K562 (cell line): ENCODE measurements around the gene C1QTNF12. TPM values are rescaled to one million over a fixed set of nuclear protein-coding genes. Genes with fewer than 3 reads are reported as not detected.

ENCODE experiments used
- BCL6 ChIP-seq: fragments of 250-450 bp; sonication (Bioruptor Pico); IDR thresholded peaks from 2 replicates; pipeline ENCODE4 v1.4.0; 2020
- BRD9 ChIP-seq: fragments of 450-650 bp; IDR thresholded peaks from 2 replicates; pipeline ENCODE4 v1.6.1; 2018; ENCODE audit warnings: low read depth; ENCODE audit not compliant: partially characterized antibody
- CEBPG ChIP-seq, 3 experiments: fragments of 200-800 bp in 1 of 3; sonication (Bioruptor generic) in 1 of 3; sonication (generic) in 1 of 3; formaldehyde crosslinking in 1 of 3; IDR thresholded peaks in 2 of 3; conservative IDR thresholded peaks in 1 of 3; 2 replicates each; pipeline versions ENCODE4 v1.6.1 to v1.8.0; 2016 to 2022; ENCODE audit warnings: missing compliant biosample characterization in 2 of 3, missing genetic modification characterization in 2 of 3, mild to moderate bottlenecking in 1 of 3, missing genetic modification reagents in 1 of 3
- CTBP1 ChIP-seq: fragments of 450-650 bp; IDR thresholded peaks from 2 replicates; pipeline ENCODE4 v1.6.1; 2016; ENCODE audit warnings: borderline replicate concordance
- GATAD2B ChIP-seq: fragments of 450-650 bp; IDR thresholded peaks from 2 replicates; pipeline ENCODE4 v1.6.1; 2017; ENCODE audit warnings: mild to moderate bottlenecking, borderline replicate concordance
- GTF2F1 ChIP-seq: IDR thresholded peaks from 2 replicates; pipeline ENCODE4 v1.6.1; 2011; ENCODE audit warnings: low read depth, low read length, improper control_type of control experiment
- HCFC1 ChIP-seq: IDR thresholded peaks from 2 replicates; pipeline ENCODE4 v1.6.1; 2012; ENCODE audit warnings: low read depth, low read length, improper control_type of control experiment
- MAZ ChIP-seq, 2 experiments: fragments of 450-650 bp in 1 of 2; sonication (generic) in 1 of 2; formaldehyde crosslinking; IDR thresholded peaks in 1 of 2; conservative IDR thresholded peaks in 1 of 2; 2 replicates each; pipeline versions ENCODE4 v1.4.0 to v1.5.0; 2020; ENCODE audit warnings: mild to moderate bottlenecking in 1 of 2, missing genetic modification reagents in 1 of 2
- MTA2 ChIP-seq: fragments of 450-650 bp; IDR thresholded peaks from 2 replicates; pipeline ENCODE4 v1.6.1; 2016; ENCODE audit warnings: low read depth
- MTA3 ChIP-seq: fragments of 450-650 bp; formaldehyde crosslinking; IDR thresholded peaks from 2 replicates; pipeline ENCODE4 v1.6.1; 2017; ENCODE audit warnings: mild to moderate bottlenecking, borderline replicate concordance
- NRF1 ChIP-seq, 2 experiments: fragments of 450-650 bp; IDR thresholded peaks in 1 of 2; conservative IDR thresholded peaks in 1 of 2; 2 replicates each; pipeline ENCODE4 v1.6.1; 2014; ENCODE audit warnings: mild to moderate bottlenecking in 2 of 2
- RB1 ChIP-seq: fragments of 450-650 bp; IDR thresholded peaks from 2 replicates; pipeline ENCODE4 v1.6.1; 2017; ENCODE audit warnings: low read depth, mild to moderate bottlenecking
- RHOXF2B ChIP-seq: fragments of 250-450 bp; sonication (Bioruptor Pico); conservative IDR thresholded peaks from 2 replicates; pipeline ENCODE4 v1.5.1; 2021
- SMAD2 ChIP-seq: fragments of 150-350 bp; IDR thresholded peaks from 2 replicates; pipeline ENCODE4 v1.6.1; 2014; ENCODE audit warnings: low read depth, mild to moderate bottlenecking, low read length
- SMC3 ChIP-seq: conservative IDR thresholded peaks from 2 replicates; pipeline ENCODE4 v1.6.1; 2011; ENCODE audit warnings: low read depth, low read length, improper control_type of control experiment; ENCODE audit not compliant: insufficient read depth
- TFAM ChIP-seq: fragments of 250-450 bp; sonication (Bioruptor Pico); conservative IDR thresholded peaks from 2 replicates; pipeline ENCODE4 v1.5.0; 2021; ENCODE audit warnings: mild to moderate bottlenecking, moderate library complexity
- YY1 ChIP-seq, 3 experiments: IDR thresholded peaks; 2 replicates each; pipeline ENCODE4 v1.6.1; 2011; ENCODE audit warnings: low read length in 2 of 3, mild to moderate bottlenecking in 2 of 3, moderate library complexity in 2 of 3, borderline replicate concordance in 1 of 3, control low read depth in 1 of 3, low read depth in 1 of 3; ENCODE audit not compliant: insufficient read depth in 3 of 3, insufficient replicate concordance in 2 of 3, control insufficient read depth in 1 of 3, insufficient read length in 1 of 3; ENCODE audit errors: extremely low read depth in 1 of 3
- ZC3H11A ChIP-seq: IDR thresholded peaks from 2 replicates; pipeline ENCODE4 v1.6.1; 2012; ENCODE audit warnings: low read depth, low read length, improper control_type of control experiment
- ZNF143 ChIP-seq: sonication (generic); formaldehyde crosslinking; IDR thresholded peaks from 2 replicates; pipeline ENCODE4 v1.9.0; 2022; ENCODE audit warnings: mild to moderate bottlenecking, missing genetic modification reagents
- polyA plus RNA-seq, 8 experiments: library from polyadenylated mRNA; depleted of rRNA in 4 of 8; stranded (reverse) in 5 of 8; unstranded in 3 of 8; fragments of >200 nt; fragmentation: Nextera tagmentation in 2 of 8; fragmentation: Illumina TruSeq in 1 of 8; extraction: Ambion mirVana in 2 of 8; extraction: Trizol in 1 of 8; gene quantifications; 2 replicates each; pipeline versions ENCODE4 v1.2.1 to v1.2.3, GENCODE V29; 2011 to 2014; ENCODE audit warnings: inconsistent platforms in 1 of 8, missing spikeins in 1 of 8
- total RNA-seq, 7 experiments: library from RNA; depleted of rRNA in 6 of 7; stranded (reverse); fragments of >200 nt in 6 of 7; fragmentation: Illumina TruSeq in 2 of 7; extraction: Trizol in 2 of 7; gene quantifications; 2 replicates each; pipeline versions ENCODE4 v1.2.1 to v1.2.3, GENCODE V29; 2011 to 2021; ENCODE audit warnings: low replicate concordance in 1 of 7
- TF ChIP-seq, protein P1 (sequence below): IDR thresholded peaks from 2 replicates; pipeline ENCODE4 v1.6.1; 2014; ENCODE audit warnings: antibody characterized with exemption
- TF ChIP-seq, protein P2 (sequence below): fragments of 200-800 bp; sonication (Bioruptor generic); IDR thresholded peaks from 2 replicates; pipeline ENCODE4 v1.6.1; 2017; ENCODE audit warnings: missing genetic modification characterization, missing compliant biosample characterization
- TF ChIP-seq, protein P3 (sequence below): fragments of 450-650 bp; IDR thresholded peaks from 2 replicates; pipeline ENCODE4 v1.6.1; 2016
- TF ChIP-seq, protein P4 (sequence below): sonication (generic); formaldehyde crosslinking; IDR thresholded peaks from 2 replicates; pipeline ENCODE4 v1.9.0; 2022; ENCODE audit warnings: mild to moderate bottlenecking, missing genetic modification reagents

C1QTNF12 gene
- total and polyA plus RNA-seq, 9 of the 15 experiments (the other 6 are each of a cell fraction or from before 2014, with no cell fraction given): 0.11 to 4.3 (median 0.93) TPM; not detected in 3

DNA sequence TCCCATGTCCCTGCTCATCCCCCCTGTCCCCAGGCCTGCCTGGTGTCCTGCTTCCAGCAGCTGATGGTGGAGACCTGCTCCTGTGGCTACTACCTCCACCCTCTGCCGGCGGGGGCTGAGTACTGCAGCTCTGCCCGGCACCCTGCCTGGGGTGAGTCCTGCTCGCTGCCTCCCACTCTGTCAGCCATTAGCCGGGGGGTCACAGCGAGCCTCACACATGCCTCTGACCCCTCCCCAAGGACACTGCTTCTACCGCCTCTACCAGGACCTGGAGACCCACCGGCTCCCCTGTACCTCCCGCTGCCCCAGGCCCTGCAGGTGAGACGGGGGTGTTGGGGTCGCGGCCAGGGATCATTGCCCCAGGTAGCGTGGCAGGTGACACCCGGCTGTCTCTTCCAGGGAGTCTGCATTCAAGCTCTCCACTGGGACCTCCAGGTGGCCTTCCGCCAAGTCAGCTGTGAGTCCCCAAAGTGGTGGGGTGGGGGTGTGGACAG lies 43.8 kb upstream of the C1QTNF12 start (continued):
- TF ChIP-seq GATAD2B (no peak), MTA2 (no peak), ZC3H11A (no peak), CEBPG (CRISPR knock-in tag; IDR thresholded peaks at IDR 0.05) (0 out of 2 replicates have a peak, but pooled peaks have one; percentile 43), CEBPG (tag; conservative IDR thresholded peaks at IDR 0.05 in 1 of 2, IDR thresholded peaks at IDR 0.05 in 1 of 2) (no peak), NRF1 (conservative IDR thresholded peaks at IDR 0.05 in 1 of 2, IDR thresholded peaks at IDR 0.05 in 1 of 2) (0 out of 4 replicates have a peak, but pooled peaks of 1 of the 2 experiments have one; percentile 13), GTF2F1 (no peak), CTBP1 (peak; percentile 30; the same call in 1 of the 2 replicates), MTA3 (0 out of 2 replicates have a peak, but pooled peaks have one; percentile 30), SMC3 (peak; percentile 71), BCL6 (no peak), MAZ (CRISPR knock-in tag; conservative IDR thresholded peaks at IDR 0.05 in 1 of 2, IDR thresholded peaks at IDR 0.05 in 1 of 2) (peak in 1 of 2 experiments; percentile 52; a peak in 1 of 4 replicates), SMAD2 (no peak), YY1 (IDR thresholded peaks at IDR 0.05; ENCODE audit: borderline replicate concordance in 1 of 3, control insufficient read depth in 1 of 3, extremely low read depth in 1 of 3, insufficient read depth in 3 of 3, insufficient read length in 1 of 3, insufficient replicate concordance in 2 of 3, low read depth in 1 of 3, low read length in 2 of 3) (peak in 2 of 3 experiments; percentile 20 to 71), RHOXF2B (no peak), RB1 (0 out of 2 replicates have a peak, but pooled peaks have one; percentile 34), HCFC1 (0 out of 2 replicates have a peak, but pooled peaks have one; percentile 14), BRD9 (no peak), ZNF143 (0 out of 2 replicates have a peak, but pooled peaks have one; percentile 27), TFAM (CRISPR knock-in tag) (no peak)
- TF ChIP-seq, protein P1, sequence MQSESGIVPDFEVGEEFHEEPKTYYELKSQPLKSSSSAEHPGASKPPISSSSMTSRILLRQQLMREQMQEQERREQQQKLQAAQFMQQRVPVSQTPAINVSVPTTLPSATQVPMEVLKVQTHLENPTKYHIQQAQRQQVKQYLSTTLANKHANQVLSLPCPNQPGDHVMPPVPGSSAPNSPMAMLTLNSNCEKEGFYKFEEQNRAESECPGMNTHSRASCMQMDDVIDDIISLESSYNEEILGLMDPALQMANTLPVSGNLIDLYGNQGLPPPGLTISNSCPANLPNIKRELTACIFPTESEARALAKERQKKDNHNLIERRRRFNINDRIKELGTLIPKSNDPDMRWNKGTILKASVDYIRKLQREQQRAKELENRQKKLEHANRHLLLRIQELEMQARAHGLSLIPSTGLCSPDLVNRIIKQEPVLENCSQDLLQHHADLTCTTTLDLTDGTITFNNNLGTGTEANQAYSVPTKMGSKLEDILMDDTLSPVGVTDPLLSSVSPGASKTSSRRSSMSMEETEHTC: no peak
- TF ChIP-seq, protein P2, sequence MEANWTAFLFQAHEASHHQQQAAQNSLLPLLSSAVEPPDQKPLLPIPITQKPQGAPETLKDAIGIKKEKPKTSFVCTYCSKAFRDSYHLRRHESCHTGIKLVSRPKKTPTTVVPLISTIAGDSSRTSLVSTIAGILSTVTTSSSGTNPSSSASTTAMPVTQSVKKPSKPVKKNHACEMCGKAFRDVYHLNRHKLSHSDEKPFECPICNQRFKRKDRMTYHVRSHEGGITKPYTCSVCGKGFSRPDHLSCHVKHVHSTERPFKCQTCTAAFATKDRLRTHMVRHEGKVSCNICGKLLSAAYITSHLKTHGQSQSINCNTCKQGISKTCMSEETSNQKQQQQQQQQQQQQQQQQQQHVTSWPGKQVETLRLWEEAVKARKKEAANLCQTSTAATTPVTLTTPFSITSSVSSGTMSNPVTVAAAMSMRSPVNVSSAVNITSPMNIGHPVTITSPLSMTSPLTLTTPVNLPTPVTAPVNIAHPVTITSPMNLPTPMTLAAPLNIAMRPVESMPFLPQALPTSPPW (CRISPR knock-in tag): peak; percentile 50
- TF ChIP-seq, protein P3, sequence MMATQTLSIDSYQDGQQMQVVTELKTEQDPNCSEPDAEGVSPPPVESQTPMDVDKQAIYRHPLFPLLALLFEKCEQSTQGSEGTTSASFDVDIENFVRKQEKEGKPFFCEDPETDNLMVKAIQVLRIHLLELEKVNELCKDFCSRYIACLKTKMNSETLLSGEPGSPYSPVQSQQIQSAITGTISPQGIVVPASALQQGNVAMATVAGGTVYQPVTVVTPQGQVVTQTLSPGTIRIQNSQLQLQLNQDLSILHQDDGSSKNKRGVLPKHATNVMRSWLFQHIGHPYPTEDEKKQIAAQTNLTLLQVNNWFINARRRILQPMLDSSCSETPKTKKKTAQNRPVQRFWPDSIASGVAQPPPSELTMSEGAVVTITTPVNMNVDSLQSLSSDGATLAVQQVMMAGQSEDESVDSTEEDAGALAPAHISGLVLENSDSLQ: no peak
- TF ChIP-seq, protein P4, sequence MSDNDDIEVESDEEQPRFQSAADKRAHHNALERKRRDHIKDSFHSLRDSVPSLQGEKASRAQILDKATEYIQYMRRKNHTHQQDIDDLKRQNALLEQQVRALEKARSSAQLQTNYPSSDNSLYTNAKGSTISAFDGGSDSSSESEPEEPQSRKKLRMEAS (CRISPR knock-in tag): peak; percentile 47; the same call in 1 of the 2 replicates
